SHP77 (cell line): Measurements from ENCODE around the gene NBEAL1.
"Not testable (repeated sequence)": the region's sequence is repeated elsewhere in the genome, so short reads cannot be mapped to it uniquely, and the experiment has no call there.

Experiments
- DNase-seq, 2 experiments: peaks; one replicate each; lab custom pipeline; 2025; lab: John Stamatoyannopoulos, UW

Gene NBEAL1

GRCh38 chr2:203112342-203112741 is 97.7 kb downstream of the NBEAL1 start:
- no peak for DNase-seq

GRCh38 chr2:203115201-203115700 is 100.6 kb downstream of the NBEAL1 start:
- not testable (repeated sequence) for DNase-seq

- no peak for DNase-seq
Measured at GRCh38 chr2:203122317-203122986, 107.8 kb downstream of the NBEAL1 start.

- no peak for DNase-seq
Measured at GRCh38 chr2:203126996-203127395, 112.3 kb downstream of the NBEAL1 start.

- DNase-seq = no peak
Measured at GRCh38 chr2:203135105-203135504, 120.4 kb downstream of the NBEAL1 start.

GRCh38 chr2:203143391-203143790 is 128.7 kb downstream of the NBEAL1 start:
- DNase-seq = no peak

GRCh38 chr2:203149194-203149593 is 134.5 kb downstream of the NBEAL1 start:
- no peak for DNase-seq

- DNase-seq = no peak
Measured at GRCh38 chr2:203155406-203155805, 140.7 kb downstream of the NBEAL1 start.

GRCh38 chr2:203162722-203163121 is 148.0 kb downstream of the NBEAL1 start:
- DNase-seq = not testable (repeated sequence)

GRCh38 chr2:203164311-203164935 is 149.7 kb downstream of the NBEAL1 start:
- DNase-seq = no peak

- DNase-seq = no peak
Measured at GRCh38 chr2:203167751-203168150, 153.1 kb downstream of the NBEAL1 start.

GRCh38 chr2:203170502-203170901 is 155.8 kb downstream of the NBEAL1 start:
- no peak for DNase-seq

GRCh38 chr2:203175371-203175770 is 160.7 kb downstream of the NBEAL1 start:
- no peak for DNase-seq

- no peak for DNase-seq
Measured at GRCh38 chr2:203177361-203177760, 162.7 kb downstream of the NBEAL1 start.

- DNase-seq = no peak
Measured at GRCh38 chr2:203185864-203186263, 171.2 kb downstream of the NBEAL1 start.

- not testable (repeated sequence) for DNase-seq
Measured at GRCh38 chr2:203190547-203190946, 175.9 kb downstream of the NBEAL1 start.

GRCh38 chr2:203191026-203191425 is 176.4 kb downstream of the NBEAL1 start:
- DNase-seq = not testable (repeated sequence)

GRCh38 chr2:203191961-203192360 is 177.3 kb downstream of the NBEAL1 start:
- DNase-seq = no peak

GRCh38 chr2:203195331-203196036 is 180.8 kb downstream of the NBEAL1 start:
- DNase-seq = no peak

- no peak for DNase-seq
Measured at GRCh38 chr2:203200866-203201265, 186.2 kb downstream of the NBEAL1 start.

GRCh38 chr2:203201426-203201825 is 186.8 kb downstream of the NBEAL1 start:
- no peak for DNase-seq

- DNase-seq = no peak
Measured at GRCh38 chr2:203209538-203209937, 194.9 kb downstream of the NBEAL1 start.
